MV-4-11 (cell line): Measurements from ENCODE around the gene TCF20.
A peak's percentile ranks its signal among the peaks of the same experiment; 100 is the strongest.

Experiments
- DNase-seq: peaks from one replicate; lab custom pipeline; 2025; lab: John Stamatoyannopoulos, UW

TCF20 gene

GRCh38 chr22:42282252-42282942 is 11.9 kb upstream of the TCF20 start:
- no peak for DNase-seq

GRCh38 chr22:42281706-42282251 is 11.3 kb upstream of the TCF20 start:
- DNase-seq: no peak

- DNase-seq: peak; percentile 41
Measured at GRCh38 chr22:42281284-42281683, 10.8 kb upstream of the TCF20 start.

- DNase-seq: no peak
Measured at GRCh38 chr22:42280836-42281235, 10.4 kb upstream of the TCF20 start.

- no peak for DNase-seq
Measured at GRCh38 chr22:42280140-42280539, 9.7 kb upstream of the TCF20 start.

GRCh38 chr22:42279425-42280020 is 9.1 kb upstream of the TCF20 start:
- DNase-seq: no peak

- DNase-seq: peak; percentile 60
Measured at GRCh38 chr22:42277988-42278776, 7.7 kb upstream of the TCF20 start.

GRCh38 chr22:42277232-42277753 is 6.8 kb upstream of the TCF20 start:
- DNase-seq: no peak

- DNase-seq: no peak
Measured at GRCh38 chr22:42275970-42276369, 5.5 kb upstream of the TCF20 start.

GRCh38 chr22:42275176-42275575 is 4.7 kb upstream of the TCF20 start:
- DNase-seq: no peak

GRCh38 chr22:42273855-42274451 is 3.5 kb upstream of the TCF20 start:
- DNase-seq: no peak

GRCh38 chr22:42272431-42272999 is 2.1 kb upstream of the TCF20 start:
- DNase-seq: peak; percentile 31

GRCh38 chr22:42271906-42272305 is 1.5 kb upstream of the TCF20 start:
- DNase-seq: no peak

GRCh38 chr22:42271191-42271813 is 849 bp upstream of the TCF20 start:
- DNase-seq: no peak

- DNase-seq: no peak
Measured at GRCh38 chr22:42270176-42270509, 310 bp downstream of the TCF20 start.

- no peak for DNase-seq
Measured at GRCh38 chr22:42269432-42270175, 849 bp downstream of the TCF20 start.

GRCh38 chr22:42268852-42269410 is 1.5 kb downstream of the TCF20 start:
- DNase-seq: no peak

GRCh38 chr22:42265321-42265720 is 5.1 kb downstream of the TCF20 start:
- no peak for DNase-seq

GRCh38 chr22:42263944-42264343 is 6.5 kb downstream of the TCF20 start:
- no peak for DNase-seq

GRCh38 chr22:42262964-42263363 is 7.5 kb downstream of the TCF20 start:
- DNase-seq: no peak
